ENCODE results near the gene QSOX2.

QSOX2 gene

GRCh38 chr9:136264441-136265405 is 19.1 kb upstream of the QSOX2 start:
- no peak for DNase-seq (ENCODE audit: low read depth)

- DNase-seq (ENCODE audit: low read depth), result no peak
Measured at GRCh38 chr9:136264031-136264430, 18.4 kb upstream of the QSOX2 start.

GRCh38 chr9:136262671-136263178 is 17.1 kb upstream of the QSOX2 start:
- no peak for DNase-seq (ENCODE audit: low read depth)

- DNase-seq (ENCODE audit: low read depth), result no peak
Measured at GRCh38 chr9:136261686-136262430, 16.2 kb upstream of the QSOX2 start.

- no peak for DNase-seq (ENCODE audit: low read depth)
Measured at GRCh38 chr9:136260936-136261472, 15.4 kb upstream of the QSOX2 start.

GRCh38 chr9:136260521-136260920 is 14.9 kb upstream of the QSOX2 start:
- no peak for DNase-seq (ENCODE audit: low read depth)

- no peak for DNase-seq (ENCODE audit: low read depth)
Measured at GRCh38 chr9:136259836-136260235, 14.2 kb upstream of the QSOX2 start.

GRCh38 chr9:136259517-136259813 is 13.9 kb upstream of the QSOX2 start:
- DNase-seq (ENCODE audit: low read depth), result no peak

GRCh38 chr9:136258786-136259516 is 13.3 kb upstream of the QSOX2 start:
- DNase-seq (ENCODE audit: low read depth), result no peak

GRCh38 chr9:136258299-136258625 is 12.7 kb upstream of the QSOX2 start:
- DNase-seq (ENCODE audit: low read depth), result no peak

- no peak for DNase-seq (ENCODE audit: low read depth)
Measured at GRCh38 chr9:136257381-136258298, 12.0 kb upstream of the QSOX2 start.

GRCh38 chr9:136255896-136256890 is 10.6 kb upstream of the QSOX2 start:
- DNase-seq (ENCODE audit: low read depth), result no peak

- DNase-seq (ENCODE audit: low read depth), result no peak
Measured at GRCh38 chr9:136255166-136255538, 9.5 kb upstream of the QSOX2 start.

- no peak for DNase-seq (ENCODE audit: low read depth)
Measured at GRCh38 chr9:136254381-136255165, 9.0 kb upstream of the QSOX2 start.

GRCh38 chr9:136253246-136254130 is 7.9 kb upstream of the QSOX2 start:
- no peak for DNase-seq (ENCODE audit: low read depth)

- DNase-seq (ENCODE audit: low read depth), result no peak
Measured at GRCh38 chr9:136252846-136253245, 7.2 kb upstream of the QSOX2 start.

GRCh38 chr9:136252281-136252680 is 6.7 kb upstream of the QSOX2 start:
- no peak for DNase-seq (ENCODE audit: low read depth)

Measured in GM04504 (cell line).